HepG2 (cell line): ENCODE data around the gene ATG13. TPM values are rescaled to one million over a fixed set of nuclear protein-coding genes. Genes with fewer than 3 reads are reported as not detected.
A peak's percentile ranks its signal among the peaks of the same experiment; 100 is the strongest.

ENCODE experiments used
- CBX2 ChIP-seq, 2 experiments: fragments of 200-600 bp in 1 of 2; sonication (generic); formaldehyde crosslinking in 1 of 2; IDR thresholded peaks; 2 replicates each; pipeline versions ENCODE4 v1.7.0 to v1.8.1; 2018 to 2022; ENCODE audit warnings: low read depth in 2 of 2, low read length in 1 of 2, mild to moderate bottlenecking in 1 of 2, missing genetic modification reagents in 1 of 2
- MAFK ChIP-seq, 2 experiments: IDR thresholded peaks in 1 of 2; conservative IDR thresholded peaks in 1 of 2; 2 replicates each; pipeline ENCODE4 v1.6.1; 2011; ENCODE audit warnings: improper control_type of control experiment in 2 of 2, low read length in 2 of 2
- MXI1 ChIP-seq: IDR thresholded peaks from 3 replicates; pipeline ENCODE4 v1.6.1; 2012; ENCODE audit warnings: low read depth, low read length, inconsistent platforms, borderline replicate concordance
- NONO ChIP-seq, 2 experiments: fragments of 450-650 bp in 1 of 2; sonication (generic) in 1 of 2; formaldehyde crosslinking in 1 of 2; IDR thresholded peaks in 1 of 2; conservative IDR thresholded peaks in 1 of 2; 2 replicates each; pipeline versions ENCODE4 v1.6.1 to v1.8.0; 2017 to 2022; ENCODE audit warnings: mild to moderate bottlenecking in 1 of 2, missing genetic modification reagents in 1 of 2, moderate library complexity in 1 of 2
- PAWR ChIP-seq: sonication (generic); formaldehyde crosslinking; IDR thresholded peaks from 2 replicates; pipeline ENCODE4 v1.4.0; 2020; ENCODE audit warnings: missing genetic modification reagents, mild to moderate bottlenecking, borderline replicate concordance
- RARA ChIP-seq: IDR thresholded peaks from 2 replicates; pipeline ENCODE4 v1.6.1; 2016; ENCODE audit warnings: missing genetic modification reagents, missing compliant biosample characterization
- SRSF9 ChIP-seq: fragments of 200-400 bp; formaldehyde crosslinking; IDR thresholded peaks from 2 replicates; pipeline ENCODE4 v1.6.1; 2018; ENCODE audit warnings: borderline replicate concordance, mild to moderate bottlenecking, low read depth, low read length; ENCODE audit not compliant: insufficient read depth, poor library complexity, severe bottlenecking
- TCF12 ChIP-seq, 2 experiments: fragments of 450-650 bp in 1 of 2; sonication (generic) in 1 of 2; formaldehyde crosslinking in 1 of 2; IDR thresholded peaks; 2 replicates each; pipeline versions ENCODE4 v1.6.1 to v1.8.0; 2017 to 2022; ENCODE audit warnings: antibody characterized with exemption in 1 of 2, mild to moderate bottlenecking in 1 of 2, missing genetic modification reagents in 1 of 2, moderate library complexity in 1 of 2
- ZBTB7B ChIP-seq: sonication (generic); formaldehyde crosslinking; IDR thresholded peaks from 2 replicates; pipeline ENCODE4 v1.4.0; 2020; ENCODE audit warnings: missing genetic modification reagents
- ZNF354B ChIP-seq: sonication (generic); formaldehyde crosslinking; IDR thresholded peaks from 2 replicates; pipeline ENCODE4 v1.8.0; 2022; ENCODE audit warnings: mild to moderate bottlenecking, missing genetic modification reagents
- ZNF441 ChIP-seq: sonication (generic); formaldehyde crosslinking; IDR thresholded peaks from 2 replicates; pipeline ENCODE4 v1.7.0; 2021; ENCODE audit warnings: missing genetic modification reagents, borderline replicate concordance
- polyA plus RNA-seq, 8 experiments: library from polyadenylated mRNA; depleted of rRNA in 3 of 8; stranded (reverse) in 7 of 8; unstranded in 1 of 8; fragments of >200 nt; fragmentation: Illumina TruSeq in 4 of 8; extraction: Trizol in 4 of 8; gene quantifications; 2 replicates each; pipeline versions ENCODE4 v1.2.1 to v1.2.3, GENCODE V29; 2011 to 2016; ENCODE audit warnings: low read depth in 4 of 8, missing spikeins in 1 of 8, mixed read lengths in 1 of 8; ENCODE audit not compliant: insufficient read depth in 1 of 8
- total RNA-seq, 5 experiments: library from RNA; depleted of rRNA; stranded (reverse); fragments of >200 nt; fragmentation: Illumina TruSeq; extraction: Trizol; gene quantifications; 2 replicates each; pipeline ENCODE4 v1.2.3, GENCODE V29; 2016; ENCODE audit warnings: low read depth in 1 of 5
- TF ChIP-seq, protein P1 (sequence below): fragments of 450-650 bp; IDR thresholded peaks from 2 replicates; pipeline ENCODE4 v1.6.1; 2017; ENCODE audit warnings: mild to moderate bottlenecking
- TF ChIP-seq, protein P2 (sequence below): sonication (generic); formaldehyde crosslinking; conservative IDR thresholded peaks from 2 replicates; pipeline ENCODE4 v1.4.0; 2020; ENCODE audit warnings: missing genetic modification reagents
- TF ChIP-seq, protein P3 (sequence below): sonication (generic); formaldehyde crosslinking; IDR thresholded peaks from 2 replicates; pipeline ENCODE4 v1.4.0; 2020; ENCODE audit warnings: missing genetic modification reagents, borderline replicate concordance

The ATG13 gene
- total and polyA plus RNA-seq, 2 of the 13 experiments (the other 11 are each of a cell fraction or from before 2014, with no cell fraction given): 55.0 to 77.3 TPM

DNA sequence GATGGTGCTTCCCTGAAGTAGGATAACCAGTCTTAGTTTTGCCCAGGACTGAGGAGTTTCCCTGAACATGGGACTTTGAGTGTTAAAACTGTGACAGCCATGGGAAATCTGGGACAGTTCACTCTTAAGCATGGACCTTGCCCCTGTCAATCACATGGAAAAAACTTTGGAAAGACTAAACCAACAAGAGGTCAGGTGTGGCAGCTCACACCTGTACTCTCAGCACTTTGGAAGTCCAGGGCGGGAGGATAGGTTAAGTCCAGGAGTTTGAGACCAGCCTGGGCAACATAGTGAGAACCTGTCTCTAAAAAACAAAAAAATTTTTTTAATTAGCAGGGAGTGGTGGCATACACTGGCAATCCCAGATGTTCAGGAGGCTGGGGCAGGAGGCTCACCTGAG is 20.2 kb upstream of the ATG13 start (continued):
- TF ChIP-seq ZNF441 (CRISPR knock-in tag) (no peak), RARA (CRISPR knock-in tag) (peak; percentile 59), PAWR (CRISPR knock-in tag) (no peak), ZBTB7B (CRISPR knock-in tag) (no peak), CBX2 (IDR thresholded peaks at IDR 0.05; ENCODE audit: low read depth, low read length) (no peak), CBX2 (CRISPR knock-in tag; IDR thresholded peaks at IDR 0.05; ENCODE audit: low read depth) (no peak), MAFK (conservative IDR thresholded peaks at IDR 0.05 in 1 of 2, IDR thresholded peaks at IDR 0.05 in 1 of 2; ENCODE audit: low read length in 2 of 2) (no peak), ZNF354B (CRISPR knock-in tag) (no peak), MXI1 (peak; percentile 48; the same call in 1 of the 3 replicates), NONO (IDR thresholded peaks at IDR 0.05) (no peak), NONO (CRISPR knock-in tag; conservative IDR thresholded peaks at IDR 0.05) (no peak), SRSF9 (no peak), TCF12 (IDR thresholded peaks at IDR 0.05) (no peak), TCF12 (CRISPR knock-in tag; IDR thresholded peaks at IDR 0.05) (no peak)
- TF ChIP-seq, protein P1, sequence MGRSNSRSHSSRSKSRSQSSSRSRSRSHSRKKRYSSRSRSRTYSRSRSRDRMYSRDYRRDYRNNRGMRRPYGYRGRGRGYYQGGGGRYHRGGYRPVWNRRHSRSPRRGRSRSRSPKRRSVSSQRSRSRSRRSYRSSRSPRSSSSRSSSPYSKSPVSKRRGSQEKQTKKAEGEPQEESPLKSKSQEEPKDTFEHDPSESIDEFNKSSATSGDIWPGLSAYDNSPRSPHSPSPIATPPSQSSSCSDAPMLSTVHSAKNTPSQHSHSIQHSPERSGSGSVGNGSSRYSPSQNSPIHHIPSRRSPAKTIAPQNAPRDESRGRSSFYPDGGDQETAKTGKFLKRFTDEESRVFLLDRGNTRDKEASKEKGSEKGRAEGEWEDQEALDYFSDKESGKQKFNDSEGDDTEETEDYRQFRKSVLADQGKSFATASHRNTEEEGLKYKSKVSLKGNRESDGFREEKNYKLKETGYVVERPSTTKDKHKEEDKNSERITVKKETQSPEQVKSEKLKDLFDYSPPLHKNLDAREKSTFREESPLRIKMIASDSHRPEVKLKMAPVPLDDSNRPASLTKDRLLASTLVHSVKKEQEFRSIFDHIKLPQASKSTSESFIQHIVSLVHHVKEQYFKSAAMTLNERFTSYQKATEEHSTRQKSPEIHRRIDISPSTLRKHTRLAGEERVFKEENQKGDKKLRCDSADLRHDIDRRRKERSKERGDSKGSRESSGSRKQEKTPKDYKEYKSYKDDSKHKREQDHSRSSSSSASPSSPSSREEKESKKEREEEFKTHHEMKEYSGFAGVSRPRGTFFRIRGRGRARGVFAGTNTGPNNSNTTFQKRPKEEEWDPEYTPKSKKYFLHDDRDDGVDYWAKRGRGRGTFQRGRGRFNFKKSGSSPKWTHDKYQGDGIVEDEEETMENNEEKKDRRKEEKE: no peak
- TF ChIP-seq, protein P2, sequence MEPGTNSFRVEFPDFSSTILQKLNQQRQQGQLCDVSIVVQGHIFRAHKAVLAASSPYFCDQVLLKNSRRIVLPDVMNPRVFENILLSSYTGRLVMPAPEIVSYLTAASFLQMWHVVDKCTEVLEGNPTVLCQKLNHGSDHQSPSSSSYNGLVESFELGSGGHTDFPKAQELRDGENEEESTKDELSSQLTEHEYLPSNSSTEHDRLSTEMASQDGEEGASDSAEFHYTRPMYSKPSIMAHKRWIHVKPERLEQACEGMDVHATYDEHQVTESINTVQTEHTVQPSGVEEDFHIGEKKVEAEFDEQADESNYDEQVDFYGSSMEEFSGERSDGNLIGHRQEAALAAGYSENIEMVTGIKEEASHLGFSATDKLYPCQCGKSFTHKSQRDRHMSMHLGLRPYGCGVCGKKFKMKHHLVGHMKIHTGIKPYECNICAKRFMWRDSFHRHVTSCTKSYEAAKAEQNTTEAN: peak; percentile 79
- TF ChIP-seq, protein P3, sequence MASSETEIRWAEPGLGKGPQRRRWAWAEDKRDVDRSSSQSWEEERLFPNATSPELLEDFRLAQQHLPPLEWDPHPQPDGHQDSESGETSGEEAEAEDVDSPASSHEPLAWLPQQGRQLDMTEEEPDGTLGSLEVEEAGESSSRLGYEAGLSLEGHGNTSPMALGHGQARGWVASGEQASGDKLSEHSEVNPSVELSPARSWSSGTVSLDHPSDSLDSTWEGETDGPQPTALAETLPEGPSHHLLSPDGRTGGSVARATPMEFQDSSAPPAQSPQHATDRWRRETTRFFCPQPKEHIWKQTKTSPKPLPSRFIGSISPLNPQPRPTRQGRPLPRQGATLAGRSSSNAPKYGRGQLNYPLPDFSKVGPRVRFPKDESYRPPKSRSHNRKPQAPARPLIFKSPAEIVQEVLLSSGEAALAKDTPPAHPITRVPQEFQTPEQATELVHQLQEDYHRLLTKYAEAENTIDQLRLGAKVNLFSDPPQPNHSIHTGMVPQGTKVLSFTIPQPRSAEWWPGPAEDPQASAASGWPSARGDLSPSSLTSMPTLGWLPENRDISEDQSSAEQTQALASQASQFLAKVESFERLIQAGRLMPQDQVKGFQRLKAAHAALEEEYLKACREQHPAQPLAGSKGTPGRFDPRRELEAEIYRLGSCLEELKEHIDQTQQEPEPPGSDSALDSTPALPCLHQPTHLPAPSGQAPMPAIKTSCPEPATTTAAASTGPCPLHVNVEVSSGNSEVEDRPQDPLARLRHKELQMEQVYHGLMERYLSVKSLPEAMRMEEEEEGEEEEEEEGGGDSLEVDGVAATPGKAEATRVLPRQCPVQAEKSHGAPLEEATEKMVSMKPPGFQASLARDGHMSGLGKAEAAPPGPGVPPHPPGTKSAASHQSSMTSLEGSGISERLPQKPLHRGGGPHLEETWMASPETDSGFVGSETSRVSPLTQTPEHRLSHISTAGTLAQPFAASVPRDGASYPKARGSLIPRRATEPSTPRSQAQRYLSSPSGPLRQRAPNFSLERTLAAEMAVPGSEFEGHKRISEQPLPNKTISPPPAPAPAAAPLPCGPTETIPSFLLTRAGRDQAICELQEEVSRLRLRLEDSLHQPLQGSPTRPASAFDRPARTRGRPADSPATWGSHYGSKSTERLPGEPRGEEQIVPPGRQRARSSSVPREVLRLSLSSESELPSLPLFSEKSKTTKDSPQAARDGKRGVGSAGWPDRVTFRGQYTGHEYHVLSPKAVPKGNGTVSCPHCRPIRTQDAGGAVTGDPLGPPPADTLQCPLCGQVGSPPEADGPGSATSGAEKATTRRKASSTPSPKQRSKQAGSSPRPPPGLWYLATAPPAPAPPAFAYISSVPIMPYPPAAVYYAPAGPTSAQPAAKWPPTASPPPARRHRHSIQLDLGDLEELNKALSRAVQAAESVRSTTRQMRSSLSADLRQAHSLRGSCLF (CRISPR knock-in tag): no peak
